ENCODE results near the gene ITGA8.

DNA sequence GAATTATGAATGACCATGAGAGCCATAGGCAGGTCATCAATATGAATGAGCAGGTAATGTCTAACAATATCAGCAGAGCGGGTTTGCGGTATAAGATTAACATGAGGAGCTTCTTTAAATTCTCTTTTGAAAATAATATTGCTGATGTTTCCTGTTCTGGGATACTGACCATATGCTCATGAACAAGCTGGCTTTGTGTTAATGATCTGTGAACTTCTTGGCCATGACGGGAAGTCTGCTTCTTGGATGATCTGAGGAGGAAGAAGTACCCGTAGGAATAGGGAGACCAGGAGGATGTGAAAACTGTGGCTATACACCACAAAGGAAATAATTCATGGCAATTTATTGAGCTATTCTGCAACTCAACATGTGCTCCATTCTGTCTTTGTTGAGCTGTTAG is 38.6 kb downstream of the ITGA8 start:
- TF ChIP-seq, protein P1, sequence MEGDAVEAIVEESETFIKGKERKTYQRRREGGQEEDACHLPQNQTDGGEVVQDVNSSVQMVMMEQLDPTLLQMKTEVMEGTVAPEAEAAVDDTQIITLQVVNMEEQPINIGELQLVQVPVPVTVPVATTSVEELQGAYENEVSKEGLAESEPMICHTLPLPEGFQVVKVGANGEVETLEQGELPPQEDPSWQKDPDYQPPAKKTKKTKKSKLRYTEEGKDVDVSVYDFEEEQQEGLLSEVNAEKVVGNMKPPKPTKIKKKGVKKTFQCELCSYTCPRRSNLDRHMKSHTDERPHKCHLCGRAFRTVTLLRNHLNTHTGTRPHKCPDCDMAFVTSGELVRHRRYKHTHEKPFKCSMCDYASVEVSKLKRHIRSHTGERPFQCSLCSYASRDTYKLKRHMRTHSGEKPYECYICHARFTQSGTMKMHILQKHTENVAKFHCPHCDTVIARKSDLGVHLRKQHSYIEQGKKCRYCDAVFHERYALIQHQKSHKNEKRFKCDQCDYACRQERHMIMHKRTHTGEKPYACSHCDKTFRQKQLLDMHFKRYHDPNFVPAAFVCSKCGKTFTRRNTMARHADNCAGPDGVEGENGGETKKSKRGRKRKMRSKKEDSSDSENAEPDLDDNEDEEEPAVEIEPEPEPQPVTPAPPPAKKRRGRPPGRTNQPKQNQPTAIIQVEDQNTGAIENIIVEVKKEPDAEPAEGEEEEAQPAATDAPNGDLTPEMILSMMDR (IDR thresholded peaks at IDR 0.05), result no peak
- TF ChIP-seq POLR2AphosphoS5 (IDR thresholded peaks at IDR 0.05; ENCODE audit: insufficient read depth in 1 of 2, low read depth in 1 of 2) (no peak), POLR2A (IDR thresholded peaks at IDR 0.05) (no peak)
